Prostate gland (tissue), 2 donors: ENCODE data around the gene DDX49.

Experiments used
- CTCF ChIP-seq, 4 experiments: fragments of 200-600 bp in 2 of 4; fragments of 450-650 bp in 2 of 4; sonication (generic) in 2 of 4; IDR thresholded peaks; 1 replicate in 3 of 4; 2 replicates in 1 of 4; pipeline ENCODE4 v1.5.1; 2016 to 2019; ENCODE audit warnings: antibody characterized with exemption in 4 of 4, mild to moderate bottlenecking in 2 of 4, moderate library complexity in 2 of 4
- POLR2A ChIP-seq: fragments of 450-650 bp; IDR thresholded peaks from one replicate; pipeline ENCODE4 v1.6.1; 2016; ENCODE audit warnings: antibody characterized with exemption, mild to moderate bottlenecking
- POLR2AphosphoS5 ChIP-seq: sonication (generic); formaldehyde crosslinking; IDR thresholded peaks from one replicate; pipeline ENCODE4 v1.6.1; 2017; ENCODE audit warnings: antibody characterized with exemption

- TF ChIP-seq CTCF (IDR thresholded peaks at IDR 0.05) (no peak), POLR2AphosphoS5 (no peak), POLR2A (no peak)
Observed at GRCh38 chr19:18951721-18952281, 32.3 kb downstream of the DDX49 start.
